Neural cell (in vitro differentiated cells): ENCODE results near the gene ABCA1. TPM values are rescaled to one million over a fixed set of nuclear protein-coding genes. Genes with fewer than 3 reads are reported as not detected.

Experiments
- H2AFZ ChIP-seq: fragments of 200-600, 300-800 bp; sonication (generic), shearing (Covaris generic); 2 replicates; pipeline ENCODE4 v1.6.0; 2014; ENCODE audit warnings: low read depth, mild to moderate bottlenecking, antibody characterized with exemption, low read length, moderate library complexity
- H3F3A ChIP-seq: fragments of 200-600 bp; shearing (Covaris generic); 2 replicates; pipeline ENCODE4 v1.6.1; 2016; ENCODE audit warnings: mild to moderate bottlenecking, moderate library complexity, mixed read lengths, antibody characterized with exemption, low read length; ENCODE audit not compliant: insufficient read depth, poor library complexity, severe bottlenecking
- H3K27ac ChIP-seq: fragments of 200-600, 300-800 bp; sonication (generic), shearing (Covaris generic); 2 replicates; pipeline ENCODE4 v1.5.1; 2014; ENCODE audit warnings: mild to moderate bottlenecking, low read length, moderate library complexity
- H3K27me3 ChIP-seq: fragments of 300-800, 200-600 bp; sonication (generic), shearing (Covaris generic); 2 replicates; pipeline ENCODE4 v1.6.0; 2014; ENCODE audit warnings: mild to moderate bottlenecking, low read depth, low read length, moderate library complexity; ENCODE audit not compliant: insufficient read depth
- H3K36me3 ChIP-seq: fragments of 300-800, 200-600 bp; sonication (generic), shearing (Covaris generic); 2 replicates; pipeline ENCODE4 v1.5.1; 2014; ENCODE audit warnings: mild to moderate bottlenecking, antibody characterized with exemption, low read length, moderate library complexity; ENCODE audit not compliant: insufficient read depth
- H3K4me2 ChIP-seq: fragments of 300-800, 200-600 bp; sonication (generic), shearing (Covaris generic); 2 replicates; pipeline ENCODE4 v1.6.0; 2014; ENCODE audit warnings: mild to moderate bottlenecking, low read length
- H3K4me3 ChIP-seq: fragments of 300-800, 200-600 bp; sonication (generic), shearing (Covaris generic); 2 replicates; pipeline ENCODE4 v1.5.1; 2014; ENCODE audit warnings: mild to moderate bottlenecking, low read length, moderate library complexity
- H3K79me2 ChIP-seq: fragments of 200-600 bp; shearing (Covaris generic); replicated peaks from 2 replicates; pipeline ENCODE4 v1.6.0; 2014; ENCODE audit warnings: mild to moderate bottlenecking, low read length, moderate library complexity; ENCODE audit not compliant: insufficient read depth
- H3K9ac ChIP-seq: fragments of 300-800, 200-600 bp; sonication (generic), shearing (Covaris generic); 2 replicates; pipeline ENCODE4 v1.6.1; 2016; ENCODE audit warnings: mild to moderate bottlenecking, low read length, mixed read lengths
- H3K9me2 ChIP-seq: fragments of 200-600 bp; shearing (Covaris generic); 2 replicates; pipeline ENCODE4 v1.6.1; 2016; ENCODE audit warnings: mild to moderate bottlenecking, low read length, mixed read lengths; ENCODE audit not compliant: insufficient read depth
- H3K9me3 ChIP-seq: fragments of 200-600, 300-800 bp; sonication (generic), shearing (Covaris generic); 2 replicates; pipeline ENCODE4 v1.6.1; 2016; ENCODE audit warnings: mild to moderate bottlenecking, mixed run types, low read length, moderate library complexity, mixed read lengths
- H4K20me1 ChIP-seq: fragments of 200-600 bp; shearing (Covaris generic); 2 replicates; pipeline ENCODE4 v1.6.1; 2016; ENCODE audit warnings: mild to moderate bottlenecking, mixed run types; ENCODE audit not compliant: insufficient read depth
- CTCF ChIP-seq: fragments of 450-650 bp; IDR thresholded peaks from 2 replicates; pipeline ENCODE4 v1.5.1; 2014; ENCODE audit warnings: antibody characterized with exemption, mild to moderate bottlenecking, moderate library complexity; ENCODE audit not compliant: poor library complexity, severe bottlenecking
- EP300 ChIP-seq: fragments of 450-650 bp; conservative IDR thresholded peaks from 2 replicates; pipeline ENCODE4 v1.6.1; 2014; ENCODE audit warnings: antibody characterized with exemption, mild to moderate bottlenecking, moderate library complexity; ENCODE audit not compliant: poor library complexity, severe bottlenecking
- EZH2 ChIP-seq: fragments of 200-600, 300-800 bp; shearing (Covaris generic), sonication (generic); IDR thresholded peaks from 2 replicates; pipeline ENCODE4 v1.6.1; 2014; ENCODE audit warnings: antibody characterized with exemption, low read length, borderline replicate concordance, mild to moderate bottlenecking; ENCODE audit not compliant: insufficient read depth, poor library complexity, severe bottlenecking
- MXI1 ChIP-seq: fragments of 450-650 bp; conservative IDR thresholded peaks from 2 replicates; pipeline ENCODE4 v1.6.1; 2014; ENCODE audit warnings: antibody characterized with exemption, mild to moderate bottlenecking; ENCODE audit not compliant: poor library complexity, severe bottlenecking
- POLR2AphosphoS5 ChIP-seq: IDR thresholded peaks from 2 replicates; pipeline ENCODE4 v1.6.1; 2012
- RAD21 ChIP-seq: fragments of 450-650 bp; conservative IDR thresholded peaks from 2 replicates; pipeline ENCODE4 v1.6.1; 2014; ENCODE audit warnings: antibody characterized with exemption, mild to moderate bottlenecking, moderate library complexity
- REST ChIP-seq: IDR thresholded peaks from 2 replicates; pipeline ENCODE4 v1.6.1; 2012; ENCODE audit warnings: borderline replicate concordance
- SMC3 ChIP-seq: fragments of 450-650 bp; conservative IDR thresholded peaks from 2 replicates; pipeline ENCODE4 v1.6.1; 2014; ENCODE audit warnings: antibody characterized with exemption, mild to moderate bottlenecking, moderate library complexity; ENCODE audit not compliant: poor library complexity
- TAF1 ChIP-seq: IDR thresholded peaks from 2 replicates; pipeline ENCODE4 v1.6.1; 2012; ENCODE audit warnings: low read depth
- polyA plus RNA-seq: library from polyadenylated mRNA; depleted of rRNA; stranded (reverse); fragments of >200 nt; gene quantifications from 2 replicates; pipeline ENCODE4 v1.2.3, GENCODE V29; 2014

The ABCA1 gene
- polyA plus RNA-seq, 1 donor from 2014 or later: 5.2 TPM

- no peaks in the 10 kb centered on the region for H4K20me1 ChIP-seq
- no peak overlapping the region for H2AFZ ChIP-seq
- H3K4me2 ChIP-seq: no peak overlapping the region
- H3K36me3 ChIP-seq: no peaks in the 10 kb centered on the region
- H3K27me3 ChIP-seq: no peaks in the 10 kb centered on the region
- H3K27ac ChIP-seq: no peak overlapping the region
- no peaks in the 10 kb centered on the region for H3K9me2 ChIP-seq
- TF ChIP-seq MXI1: no peak
- TF ChIP-seq EP300: no peak
- no peak for TF ChIP-seq RAD21
- TF ChIP-seq POLR2AphosphoS5: no peak
- no peak for TF ChIP-seq SMC3
- TF ChIP-seq TAF1: no peak
- no peak for TF ChIP-seq REST
- TF ChIP-seq CTCF: no peak
- TF ChIP-seq EZH2: no peak
- no peak overlapping the region for H3K4me3 ChIP-seq
- H3F3A ChIP-seq: no peaks in the 10 kb centered on the region
- H3K9ac ChIP-seq: no peak overlapping the region
- H3K79me2 ChIP-seq: no peaks in the 10 kb centered on the region
- no peaks in the 10 kb centered on the region for H3K9me3 ChIP-seq
Observed at GRCh38 chr9:104868687-104869404, 59.1 kb downstream of the ABCA1 start.

- Histone ChIP-seq H2AFZ (no peak overlapping the region), H3K9me2 (no peaks in the 10 kb centered on the region), H3K4me2 (no peak overlapping the region), H3K4me3 (no peak overlapping the region), H3K9me3 (no peaks in the 10 kb centered on the region), H3K36me3 (no peaks in the 10 kb centered on the region), H4K20me1 (no peaks in the 10 kb centered on the region), H3K27me3 (no peaks in the 10 kb centered on the region), H3K9ac (no peak overlapping the region), H3F3A (no peaks in the 10 kb centered on the region), H3K27ac (no peak overlapping the region), H3K79me2 (no peaks in the 10 kb centered on the region)
- TF ChIP-seq REST (no peak), MXI1 (no peak), CTCF (no peak), TAF1 (no peak), POLR2AphosphoS5 (no peak), RAD21 (no peak), EZH2 (no peak), EP300 (no peak), SMC3 (no peak)
Observed at GRCh38 chr9:104868303-104868686, 59.7 kb downstream of the ABCA1 start.
